MCF 10A (cell line): ENCODE results near the gene KCTD1. TPM values are rescaled to one million over a fixed set of nuclear protein-coding genes. Genes with fewer than 3 reads are reported as not detected.

Experiments
- BruUV-seq: library from RNA; stranded (reverse); fragments of 400-500 nt; replicated peaks from 2 replicates; lab custom pipeline; 2021; lab: Mats Ljungman, UMichigan
- CTCF ChIA-PET: fragments of 300-600 bp; sonication (Branson Sonifier 250); formaldehyde crosslinking; extraction: SDS; loops from one replicate; lab custom pipeline; 2021; ENCODE audit warnings: antibody characterized with exemption, inconsistent platforms; lab: Yijun Ruan, JAX
- POLR2A ChIA-PET: fragments of 300-600, 350-650 bp; sonication (Branson Sonifier 250); formaldehyde crosslinking; extraction: SDS; loops from one replicate; lab custom pipeline; 2020; ENCODE audit warnings: antibody characterized with exemption, inconsistent platforms; lab: Yijun Ruan, JAX
- DNase-seq: peaks from one replicate; pipeline ENCODE4 v3.0.0-alpha.2; 2018; ENCODE audit not compliant: unreplicated experiment
- H3K27ac Mint-ChIP-seq: one replicate; pipeline ENCODE4 v1.8.0; 2022; ENCODE audit warnings: mild to moderate bottlenecking, low read depth, mixed read lengths; ENCODE audit not compliant: unreplicated experiment
- H3K27me3 Mint-ChIP-seq: one replicate; pipeline ENCODE4 v1.8.0; 2022; ENCODE audit warnings: mixed read lengths; ENCODE audit not compliant: insufficient read depth, unreplicated experiment
- H3K36me3 Mint-ChIP-seq: one replicate; pipeline ENCODE4 v1.8.0; 2022; ENCODE audit warnings: mild to moderate bottlenecking, moderate library complexity, mixed read lengths; ENCODE audit not compliant: insufficient read depth, unreplicated experiment
- H3K4me1 Mint-ChIP-seq: one replicate; pipeline ENCODE4 v1.8.0; 2022; ENCODE audit warnings: mixed read lengths; ENCODE audit not compliant: insufficient read depth, unreplicated experiment
- H3K4me3 Mint-ChIP-seq: one replicate; pipeline ENCODE4 v1.8.0; 2022; ENCODE audit warnings: mild to moderate bottlenecking, moderate library complexity, mixed read lengths; ENCODE audit not compliant: unreplicated experiment
- H3K9me3 Mint-ChIP-seq: one replicate; pipeline ENCODE4 v1.8.0; 2022; ENCODE audit warnings: mixed read lengths; ENCODE audit not compliant: unreplicated experiment
- CTCF ChIP-seq: fragments of 200-600 bp; IDR thresholded peaks from one replicate; pipeline ENCODE4 v1.8.0; 2022; ENCODE audit warnings: antibody characterized with exemption, mild to moderate bottlenecking; ENCODE audit not compliant: unreplicated experiment
- intact Hi-C: fragments of 100-400 bp; cut with micrococcal nuclease; formaldehyde crosslinking; loops from 2 replicates; pipeline ENCODE4 v1.14.1; 2022
- total RNA-seq: library from RNA; stranded (reverse); gene quantifications from 2 replicates; pipeline ENCODE4 v1.2.3, GENCODE V29; 2022

KCTD1 gene
- total RNA-seq, 1 experiment from 2014 or later: 37.9 TPM

- BruUV-seq: no TSS peak
- intact Hi-C loops: no loop called here
- H3K9me3 Mint-ChIP-seq: no peaks in the 10 kb centered on the region
- H3K4me3 Mint-ChIP-seq: no peak overlapping the region
- peaks cover 15% of the 10 kb centered on the region for H3K36me3 Mint-ChIP-seq
- no peak for TF ChIP-seq CTCF
- H3K27me3 Mint-ChIP-seq: no peaks in the 10 kb centered on the region
- CTCF ChIA-PET: interaction anchor here (1.6 kb wide), 1 partner anchor 21 kb away, joined by 4 read pairs; the partner anchor contains the start of gene KCTD1
- H3K27ac Mint-ChIP-seq: no peak overlapping the region
- POLR2A ChIA-PET: interaction anchor here (0.6 to 1.2 kb wide), 3 partner anchors 59 to 711 kb away, joined by 3 to 5 read pairs (median 3); no protein-coding TSS in a partner anchor
- H3K4me1 Mint-ChIP-seq: peaks cover 29% of the 10 kb centered on the region
- no peak for DNase-seq
Measured at GRCh38 chr18:26526966-26527234, 21.5 kb downstream of the KCTD1 start.

DNA sequence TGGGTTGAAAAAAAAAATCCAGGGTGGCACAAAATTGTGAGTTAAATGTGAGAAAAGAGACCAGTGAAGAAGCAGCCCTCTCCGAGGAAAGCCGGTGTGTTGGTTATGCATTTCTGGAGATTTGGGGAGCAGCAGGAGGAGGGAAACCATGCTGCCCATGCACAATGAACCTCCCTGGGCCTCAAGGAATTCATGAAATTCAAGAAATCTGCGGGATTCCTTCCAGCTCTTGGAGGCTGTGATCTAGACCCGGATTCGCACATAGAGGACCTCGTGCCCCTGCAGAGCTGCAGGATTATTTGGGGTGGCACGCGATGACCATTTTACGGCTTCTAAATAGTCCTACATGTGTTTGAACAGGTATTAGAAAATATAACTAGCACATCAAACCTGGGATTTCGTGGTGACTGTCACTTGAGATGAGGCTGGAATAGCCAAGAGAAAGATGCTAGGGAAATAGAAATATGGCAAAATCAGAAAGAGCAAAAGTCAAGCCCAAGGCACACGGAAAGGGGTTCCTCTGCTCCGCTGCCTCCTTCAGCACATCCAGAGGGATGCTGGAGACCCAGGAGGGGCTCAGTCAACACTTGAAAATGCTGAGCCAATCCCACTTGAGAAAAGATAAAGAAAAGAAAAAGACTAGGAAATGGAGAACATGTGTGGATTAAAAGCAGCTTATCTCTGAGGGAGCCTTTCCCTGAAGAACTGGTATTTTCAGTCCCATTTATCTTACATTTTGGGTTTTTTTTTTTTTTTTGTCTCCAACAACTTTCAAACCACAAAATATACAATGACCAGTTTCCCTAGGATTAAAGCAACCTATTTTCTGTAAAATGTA is 22.0 kb downstream of the KCTD1 start:
- Mint-ChIP-seq H3K27me3 (no peaks in the 10 kb centered on the region), H3K27ac (no peak overlapping the region), H3K9me3 (no peaks in the 10 kb centered on the region), H3K4me1 (peaks cover 29% of the 10 kb centered on the region), H3K36me3 (peaks cover 15% of the 10 kb centered on the region), H3K4me3 (no peak overlapping the region)
- POLR2A ChIA-PET: interaction anchor here (0.6 to 1.2 kb wide), 4 partner anchors 59 to 710 kb away, joined by 3 to 5 read pairs (median 3); no protein-coding TSS in a partner anchor
- no TSS peak for BruUV-seq
- intact Hi-C loops: no loop called here
- TF ChIP-seq CTCF: no peak
- CTCF ChIA-PET: interaction anchor here (1.6 kb wide), 1 partner anchor 22 kb away, joined by 4 read pairs; the partner anchor contains the start of gene KCTD1
- DNase-seq: no peak

DNA sequence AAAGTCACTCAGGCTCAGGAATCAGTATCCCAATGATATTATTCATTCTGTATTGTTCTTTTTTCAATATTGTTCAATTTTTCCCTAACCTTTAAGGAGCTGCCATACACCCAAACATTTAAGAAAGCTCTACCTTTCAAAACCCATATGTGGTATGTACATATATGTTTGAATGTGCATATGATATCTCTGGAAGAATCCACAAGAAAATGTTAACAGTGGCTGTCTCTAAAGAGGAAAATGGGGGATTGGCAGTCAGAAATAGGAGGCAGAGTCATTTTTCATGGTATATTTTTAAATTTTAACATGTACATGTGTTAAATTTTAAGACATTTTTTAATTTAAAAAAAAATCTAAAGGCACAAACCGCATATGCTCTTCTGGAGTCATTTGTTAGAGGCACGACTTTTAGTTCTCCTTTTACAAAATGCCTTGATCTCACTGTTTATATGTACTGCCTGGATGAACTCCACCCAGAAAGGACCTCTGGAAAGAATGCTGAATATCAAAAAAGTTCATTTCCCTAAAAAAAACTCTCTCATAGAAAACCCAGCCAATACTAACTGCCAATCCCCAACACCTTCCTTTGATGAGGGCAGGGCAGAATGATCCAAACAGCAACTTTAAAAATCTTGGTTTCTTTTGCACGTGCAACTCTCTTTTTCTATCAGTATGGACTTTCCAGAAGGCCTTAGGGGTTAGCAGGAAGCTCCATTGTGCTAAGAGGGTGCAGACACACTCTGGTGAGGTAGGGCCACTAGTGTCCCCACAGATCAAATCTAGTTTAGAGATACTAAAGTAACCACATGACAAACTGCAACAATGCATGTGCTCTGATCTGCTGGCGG is 23.6 kb downstream of the KCTD1 start:
- BruUV-seq: no TSS peak
- peaks cover 15% of the 10 kb centered on the region for H3K36me3 Mint-ChIP-seq
- H3K27me3 Mint-ChIP-seq: no peaks in the 10 kb centered on the region
- ChIA-PET POLR2A (interaction anchor here (1.0 kb wide), 1 partner anchor 37 kb away, joined by 3 read pairs; no protein-coding TSS in a partner anchor), CTCF (interaction anchor here (0.7 to 1.1 kb wide), 2 partner anchors 16 to 18 kb away, joined by 3 to 4 read pairs; no protein-coding TSS in a partner anchor)
- no peaks in the 10 kb centered on the region for H3K9me3 Mint-ChIP-seq
- H3K4me1 Mint-ChIP-seq: peaks cover 23% of the 10 kb centered on the region
- no peak for TF ChIP-seq CTCF
- intact Hi-C loops: no loop called here
- no peak overlapping the region for H3K4me3 Mint-ChIP-seq
- DNase-seq: no peak
- H3K27ac Mint-ChIP-seq: peak overlapping the region; percentile 19
